Thymus (tissue), 11 donors: ENCODE results near the gene FHDC1. TPM values are rescaled to one million over a fixed set of nuclear protein-coding genes. Genes with fewer than 3 reads are reported as not detected.
A peak's percentile ranks its signal among the peaks of the same experiment; 100 is the strongest.

ENCODE experiments used
- DNase-seq, 9 donors: peaks; one replicate each; pipeline ENCODE4 v3.0.0-alpha.2; 2013; ENCODE audit warnings: low spot score in 9 of 9, low read depth in 6 of 9, missing footprints in 1 of 9
- H3K27ac ChIP-seq, 2 donors: one replicate each; pipeline ENCODE4 v1.5.1; 2013; ENCODE audit warnings: control low read depth in 1 of 2, low read depth in 1 of 2, low read length in 1 of 2, mild to moderate bottlenecking in 1 of 2, moderate library complexity in 1 of 2
- H3K27me3 ChIP-seq, 2 donors: one replicate each; pipeline ENCODE4 v1.5.1; 2013; ENCODE audit warnings: low read length in 1 of 2; ENCODE audit not compliant: control insufficient read depth in 2 of 2, insufficient read depth in 1 of 2
- H3K36me3 ChIP-seq, 2 donors: one replicate each; pipeline ENCODE4 v1.5.1; 2013; ENCODE audit warnings: low read length in 1 of 2, mild to moderate bottlenecking in 1 of 2, moderate library complexity in 1 of 2; ENCODE audit not compliant: control insufficient read depth in 2 of 2, insufficient read depth in 2 of 2
- H3K4me1 ChIP-seq, 2 donors: one replicate each; pipeline ENCODE4 v1.5.1; 2013; ENCODE audit warnings: low read length in 2 of 2; ENCODE audit not compliant: control insufficient read depth in 2 of 2, insufficient read depth in 2 of 2
- H3K4me3 ChIP-seq, 2 donors: one replicate each; pipeline ENCODE4 v1.5.1; 2013; ENCODE audit warnings: low read length in 2 of 2, control low read depth in 1 of 2, mild to moderate bottlenecking in 1 of 2
- H3K9me3 ChIP-seq, 2 donors: one replicate each; pipeline ENCODE4 v1.5.1; 2013; ENCODE audit warnings: low read length in 1 of 2, mild to moderate bottlenecking in 1 of 2; ENCODE audit not compliant: control insufficient read depth in 2 of 2, insufficient read depth in 1 of 2
- WGBS: extraction: QIAGEN DNeasy Blood & Tissue Kit; methylation state at CpG from one replicate; pipeline ENCODE4 v1.1.7; 2013; 5-methylcytosine and 5-hydroxymethylcytosine counted together
- polyA plus RNA-seq: library from polyadenylated mRNA; stranded (reverse); fragments of 200-250 nt; gene quantifications from one replicate; pipeline ENCODE4 v1.2.3, GENCODE V29; 2013
- total RNA-seq: library from RNA; stranded (reverse); fragments of 120-200 nt; gene quantifications from one replicate; pipeline ENCODE4 v1.2.4, GENCODE V29; 2013
- donor health status: healthy.

Gene FHDC1
- total and polyA plus RNA-seq, 2 donors: 0.33 to 2.8 TPM

DNA sequence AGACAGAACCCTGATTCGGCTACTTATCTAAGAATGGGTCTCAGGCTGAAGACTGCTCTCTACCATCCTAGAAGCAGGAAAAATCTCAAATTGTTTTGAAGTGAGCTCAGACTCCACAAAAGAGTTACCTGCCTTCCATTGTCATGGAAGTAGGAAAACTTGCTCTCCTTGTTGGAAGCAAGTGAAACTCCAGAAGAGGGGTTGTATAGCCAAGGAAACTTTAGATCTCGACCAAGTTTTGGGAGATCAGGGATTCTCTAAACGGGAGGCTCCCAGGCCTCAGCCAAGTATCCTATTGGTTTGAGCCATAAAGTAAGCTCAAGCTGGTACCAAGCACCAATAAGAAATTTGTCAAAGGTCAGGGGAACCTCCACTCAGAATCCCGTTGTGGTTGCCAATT, 9.2 kb upstream of the FHDC1 start:
- H3K4me3 ChIP-seq: no peak overlapping the region
- no peaks in the 10 kb centered on the region for H3K36me3 ChIP-seq
- WGBS: 95% methylated on average over 4 of the region's 4 CpGs
- no peak for DNase-seq
- H3K27ac ChIP-seq: no peak overlapping the region
- H3K4me1 ChIP-seq: peaks cover 0 to 3% of the 10 kb centered on the region in 2 donors
- H3K9me3 ChIP-seq: no peaks in the 10 kb centered on the region
- H3K27me3 ChIP-seq: no peaks in the 10 kb centered on the region

GRCh38 chr4:152927737-152928136, 8.4 kb upstream of the FHDC1 start:
- Histone ChIP-seq H3K27me3 (peaks cover 0 to under 1% of the 10 kb centered on the region in 2 donors), H3K4me3 (no peak overlapping the region), H3K9me3 (no peaks in the 10 kb centered on the region), H3K27ac (no peak overlapping the region), H3K36me3 (no peaks in the 10 kb centered on the region), H3K4me1 (peaks cover 0 to 3% of the 10 kb centered on the region in 2 donors)
- no peak for DNase-seq
- WGBS: 96% methylated on average over 3 of the region's 3 CpGs

DNA sequence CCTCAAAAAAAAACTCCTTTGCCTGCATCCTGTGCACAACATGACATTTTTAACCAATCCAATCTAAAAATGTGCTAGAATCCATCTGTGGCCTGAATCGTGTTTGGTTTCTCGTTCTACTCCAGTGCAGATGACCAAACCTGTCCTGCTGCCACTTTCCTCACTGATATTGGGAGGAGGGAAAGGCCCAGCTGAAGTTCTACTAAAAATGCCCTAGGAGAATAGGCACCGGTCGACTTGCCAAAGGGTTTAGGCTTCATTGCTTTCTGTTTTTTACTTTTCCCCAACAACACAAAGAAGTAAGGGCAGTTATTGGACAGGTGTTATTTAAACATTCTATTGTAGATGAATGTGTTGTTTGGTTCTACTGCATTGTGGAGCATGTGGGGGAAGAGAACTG, 7.8 kb upstream of the FHDC1 start:
- Histone ChIP-seq H3K4me1 (peaks cover 0 to 3% of the 10 kb centered on the region in 2 donors), H3K36me3 (no peaks in the 10 kb centered on the region), H3K9me3 (no peaks in the 10 kb centered on the region), H3K4me3 (no peak overlapping the region), H3K27ac (no peak overlapping the region), H3K27me3 (peaks cover 3 to 5% of the 10 kb centered on the region in 2 donors)
- no peak for DNase-seq
- WGBS: 93% methylated on average over 4 of the region's 4 CpGs

GRCh38 chr4:152929888-152930287, 6.2 kb upstream of the FHDC1 start:
- peaks cover 0 to 3% of the 10 kb centered on the region in 2 donors for H3K4me1 ChIP-seq
- no peak overlapping the region for H3K27ac ChIP-seq
- H3K36me3 ChIP-seq: no peaks in the 10 kb centered on the region
- no peak overlapping the region for H3K4me3 ChIP-seq
- 2% methylated on average over 1 of the region's 1 CpG for WGBS
- no peaks in the 10 kb centered on the region for H3K9me3 ChIP-seq
- H3K27me3 ChIP-seq: peaks cover 13 to 17% of the 10 kb centered on the region in 2 donors
- DNase-seq: peak in 1 of 9 donors; percentile 28

DNA sequence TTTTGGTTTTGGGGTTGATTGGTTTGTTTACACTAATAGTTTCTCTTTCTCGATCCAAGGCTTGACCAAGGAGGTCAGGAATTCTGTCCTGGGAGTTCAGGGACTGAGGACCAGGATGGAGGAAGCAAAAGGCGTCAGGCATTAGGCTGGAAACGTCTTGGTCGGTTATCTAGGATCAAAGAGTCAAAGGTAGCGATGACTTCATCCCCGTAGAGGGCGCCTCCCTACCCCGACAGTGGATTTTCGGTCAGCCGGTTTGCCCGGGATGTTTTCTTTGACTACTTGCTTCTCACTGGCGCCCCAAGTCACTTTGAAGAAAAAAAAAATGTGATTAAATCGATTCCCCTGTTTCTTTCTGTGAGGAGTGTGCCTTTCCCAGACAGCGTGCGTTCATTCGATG, 980 bp upstream of the FHDC1 start:
- H3K27me3 ChIP-seq: peaks cover 53 to 68% of the 10 kb centered on the region in 2 donors
- WGBS: 10% methylated on average over 16 of the region's 16 CpGs
- H3K36me3 ChIP-seq: no peaks in the 10 kb centered on the region
- no peak overlapping the region for H3K27ac ChIP-seq
- H3K4me3 ChIP-seq: no peak overlapping the region
- DNase-seq: peak in 1 of 9 donors; percentile 27
- peaks cover 15 to 22% of the 10 kb centered on the region in 2 donors for H3K4me1 ChIP-seq
- H3K9me3 ChIP-seq: no peaks in the 10 kb centered on the region

DNA sequence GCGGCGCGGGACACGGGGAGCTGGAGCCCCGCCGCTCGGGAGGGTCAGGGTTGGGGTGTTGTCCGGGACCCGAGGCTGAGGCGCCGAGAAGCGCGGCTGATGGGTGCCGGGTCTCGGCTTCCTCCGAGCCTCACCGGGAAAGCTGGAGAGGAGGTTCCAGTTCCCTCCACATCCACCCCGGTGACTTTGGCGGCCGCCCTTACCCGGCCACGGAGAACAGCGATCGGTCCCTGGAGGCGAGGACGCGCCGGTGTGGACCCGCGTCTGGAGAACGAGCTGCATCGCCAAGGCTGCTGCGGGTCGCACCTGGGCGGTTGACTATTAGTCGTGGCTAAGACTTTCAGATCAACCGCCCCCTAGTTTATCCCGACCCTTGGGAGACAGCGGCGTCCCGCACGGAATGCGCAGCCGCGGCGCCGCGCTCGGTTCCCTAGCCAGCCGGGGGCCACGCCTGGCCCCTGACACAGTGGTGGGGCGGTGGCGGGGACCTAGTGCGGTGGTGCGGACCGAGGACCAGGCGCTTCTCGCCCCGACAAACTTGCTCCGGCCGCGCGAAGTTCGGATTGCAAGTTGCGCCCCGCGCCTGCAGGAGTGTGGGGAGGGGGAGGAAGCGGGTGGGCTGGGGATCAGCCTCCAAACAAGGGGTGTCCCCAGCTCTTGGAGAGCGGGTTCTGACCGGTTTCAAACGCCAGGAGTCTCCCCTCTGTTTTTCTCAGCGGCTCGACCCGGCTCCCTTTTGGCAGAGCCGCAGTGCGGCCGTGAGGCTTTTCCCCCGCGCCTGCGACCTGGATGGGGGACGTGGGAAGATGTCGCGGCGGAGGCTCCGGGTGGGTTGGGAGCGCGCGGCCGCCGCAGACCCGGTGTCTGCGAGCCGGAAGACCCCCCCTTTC, 568 bp downstream of the FHDC1 start:
- H3K4me3 ChIP-seq: peak overlapping the region; percentile 40 to 62
- under 1% methylated on average over 93 of the region's 93 CpGs for WGBS
- DNase-seq: peak in 1 of 9 donors; percentile 36
- no peak overlapping the region for H3K27ac ChIP-seq
- no peaks in the 10 kb centered on the region for H3K9me3 ChIP-seq
- no peaks in the 10 kb centered on the region for H3K36me3 ChIP-seq
- H3K27me3 ChIP-seq: peaks cover 53 to 69% of the 10 kb centered on the region in 2 donors
- peaks cover 15 to 22% of the 10 kb centered on the region in 2 donors for H3K4me1 ChIP-seq

DNA sequence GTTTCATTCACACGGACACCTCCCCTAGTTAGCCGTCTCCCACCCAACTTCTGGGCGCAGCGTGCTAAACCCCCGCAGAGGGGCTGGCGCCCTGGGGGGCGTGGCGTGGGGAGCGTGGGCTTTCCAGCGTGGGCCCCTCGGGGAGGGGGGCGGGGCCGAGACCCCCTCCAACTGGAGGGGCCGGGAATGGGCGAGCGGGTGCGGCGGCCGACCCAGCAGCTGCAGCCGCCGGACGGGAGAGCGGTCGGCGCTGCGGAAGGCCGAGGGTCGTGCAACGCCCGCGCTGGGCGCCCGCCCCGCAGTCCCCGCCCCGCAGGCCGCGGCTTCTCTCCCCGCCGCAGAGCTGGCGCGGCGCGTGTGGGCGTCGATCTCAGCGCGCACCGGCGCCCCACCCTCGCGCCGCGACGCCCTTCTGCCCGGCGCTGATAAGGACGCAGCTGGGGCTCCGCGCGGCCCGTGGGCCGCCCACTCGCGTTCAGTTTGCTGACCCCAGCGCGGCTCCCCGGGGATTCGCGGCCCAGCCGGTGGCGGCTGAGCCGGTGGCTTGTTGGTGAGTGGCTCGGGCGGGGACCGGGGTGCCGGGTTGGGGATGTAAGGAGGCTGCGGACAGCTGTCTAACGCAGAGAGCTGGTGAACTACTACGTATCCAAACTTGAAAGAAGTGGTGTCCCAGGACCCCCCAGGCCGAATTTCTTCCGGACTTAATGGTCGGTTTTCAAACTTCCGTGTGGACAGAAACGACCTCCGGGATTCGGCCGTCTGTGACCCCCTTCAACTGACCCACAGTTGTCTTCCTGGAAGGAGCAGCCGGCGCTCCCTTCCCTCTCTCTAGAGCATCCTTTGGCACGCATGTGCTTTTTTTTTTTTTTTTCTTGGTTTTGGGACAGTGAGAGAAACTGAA, 1.5 kb downstream of the FHDC1 start:
- H3K4me3 ChIP-seq: peak overlapping the region; percentile 40 to 62
- DNase-seq: peak in 1 of 9 donors; percentile 39
- H3K27me3 ChIP-seq: peaks cover 53 to 72% of the 10 kb centered on the region in 2 donors
- peaks cover 15 to 22% of the 10 kb centered on the region in 2 donors for H3K4me1 ChIP-seq
- under 1% methylated on average over 91 of the region's 91 CpGs for WGBS
- no peaks in the 10 kb centered on the region for H3K9me3 ChIP-seq
- H3K27ac ChIP-seq: no peak overlapping the region
- H3K36me3 ChIP-seq: no peaks in the 10 kb centered on the region

DNA sequence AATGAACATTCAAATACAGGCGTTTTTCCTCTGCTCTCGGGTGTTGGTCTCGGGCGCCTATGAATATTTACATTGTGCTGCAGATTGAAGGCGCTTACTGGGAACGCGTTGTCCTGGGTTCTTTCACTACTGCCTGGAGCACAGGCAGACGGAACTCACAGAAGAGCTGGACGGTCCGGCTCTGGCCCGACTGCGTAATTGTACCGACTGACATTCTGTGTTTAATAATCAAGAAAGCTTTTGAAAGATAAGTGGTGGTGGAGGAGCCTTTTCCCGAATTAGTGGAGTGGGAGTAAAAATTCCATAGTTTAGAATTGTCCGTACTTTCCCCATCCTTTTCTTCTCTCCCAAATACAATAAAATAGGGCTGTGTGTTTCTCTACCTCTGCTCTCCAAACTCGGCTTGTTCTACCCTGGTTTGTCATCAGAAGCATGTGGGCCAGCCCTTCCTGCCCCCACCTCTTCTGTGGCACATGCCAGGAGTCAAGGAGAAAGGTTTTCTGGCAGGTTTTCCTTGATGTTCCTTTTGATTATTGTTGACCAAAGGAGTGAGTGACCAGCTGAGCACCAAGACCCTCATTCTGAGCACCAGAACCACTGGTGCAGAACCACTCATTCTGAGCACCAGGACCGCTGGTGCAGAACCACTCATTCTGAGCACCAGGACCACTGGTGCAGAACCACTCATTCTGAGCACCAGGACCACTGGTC, 2.3 kb downstream of the FHDC1 start:
- 37% methylated on average over 17 of the region's 17 CpGs for WGBS
- peak overlapping the region; percentile 32 to 62 for H3K4me3 ChIP-seq
- H3K9me3 ChIP-seq: no peaks in the 10 kb centered on the region
- no peaks in the 10 kb centered on the region for H3K36me3 ChIP-seq
- H3K27ac ChIP-seq: no peak overlapping the region
- H3K4me1 ChIP-seq: peaks cover 15 to 22% of the 10 kb centered on the region in 2 donors
- no peak for DNase-seq
- H3K27me3 ChIP-seq: peaks cover 48 to 69% of the 10 kb centered on the region in 2 donors
